Retina (tissue), 1 donor: ENCODE measurements around the gene EPB41L3.
"Not testable (repeated sequence)": the region's sequence is repeated elsewhere in the genome, so short reads cannot be mapped to it uniquely, and the experiment has no call there.

Experiments
- DNase-seq: peaks from one replicate; pipeline ENCODE4 v3.0.0-alpha.2; 2016

The EPB41L3 gene

DNA sequence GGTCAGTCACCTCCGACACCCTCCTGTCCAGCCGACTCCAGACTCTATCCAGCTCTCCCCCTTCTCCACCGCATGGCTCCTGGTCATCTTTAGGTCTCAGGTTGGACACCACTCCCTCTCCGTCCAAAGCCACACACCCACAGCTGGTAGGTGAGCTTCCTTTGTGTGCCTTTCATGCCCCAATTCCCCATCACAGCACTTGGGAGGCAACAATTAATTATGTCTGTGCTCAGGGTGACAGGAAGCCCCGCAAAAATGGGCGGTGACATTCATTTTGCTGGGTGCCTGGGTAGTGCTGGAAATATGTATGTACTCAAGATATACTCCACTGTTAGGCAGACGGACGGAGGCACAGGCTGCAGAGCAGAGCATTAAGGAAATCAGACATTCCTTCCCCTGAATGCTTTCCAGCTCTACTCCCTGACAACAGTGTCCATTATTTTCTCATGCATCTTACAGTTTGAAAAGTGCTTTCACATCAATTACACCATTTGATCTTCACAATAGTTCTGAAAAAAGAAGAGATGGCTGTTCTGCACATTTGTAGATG, 13.1 kb downstream of the EPB41L3 start:
- no peak for DNase-seq

GRCh38 chr18:5529471-5529870, 14.3 kb downstream of the EPB41L3 start:
- no peak for DNase-seq

- no peak for DNase-seq
These were observed 16.2 kb downstream of the EPB41L3 start for GRCh38 chr18:5527603-5528002.

- no peak for DNase-seq
These were observed 19.1 kb downstream of the EPB41L3 start for GRCh38 chr18:5524660-5525059.

DNA sequence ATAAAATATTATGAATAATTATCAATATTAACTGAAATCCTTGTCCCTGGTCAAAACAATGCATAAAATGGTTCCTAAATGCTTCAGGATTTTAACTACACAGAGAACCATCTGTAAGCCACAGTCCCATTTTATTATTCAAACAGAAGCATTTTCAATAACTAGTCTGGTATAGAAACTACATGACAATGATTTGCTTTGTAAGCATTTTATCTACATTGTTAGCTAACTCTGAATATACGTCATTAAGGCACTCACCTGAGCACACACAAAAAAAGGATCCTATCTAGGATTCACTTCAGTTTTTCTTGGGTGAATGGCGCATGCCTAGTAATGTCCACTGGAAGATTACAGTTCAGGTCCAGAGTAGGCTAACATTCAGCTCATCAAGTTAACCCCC, 22.8 kb downstream of the EPB41L3 start:
- no peak for DNase-seq

DNA sequence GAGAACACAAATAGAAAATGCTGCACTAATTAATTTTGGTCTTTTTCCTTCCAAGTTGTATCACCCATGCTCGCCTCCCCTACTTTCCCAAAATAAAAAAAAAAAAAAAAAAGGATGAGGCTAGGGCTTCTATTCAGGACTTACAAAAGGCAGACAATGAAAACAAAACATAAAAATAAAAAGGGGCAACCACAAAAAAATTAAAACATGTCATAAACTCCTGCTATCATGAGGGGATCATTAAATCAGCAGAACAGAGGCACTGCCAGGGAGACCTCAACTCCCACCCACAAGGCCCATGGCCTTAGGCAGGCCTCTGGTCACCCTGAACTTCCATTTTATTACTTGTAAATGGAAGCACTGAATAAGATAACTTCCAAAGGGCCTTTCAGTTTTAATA, 23.3 kb downstream of the EPB41L3 start:
- DNase-seq, result no peak

GRCh38 chr18:5519448-5520298, 24.1 kb downstream of the EPB41L3 start:
- DNase-seq, result no peak

DNA sequence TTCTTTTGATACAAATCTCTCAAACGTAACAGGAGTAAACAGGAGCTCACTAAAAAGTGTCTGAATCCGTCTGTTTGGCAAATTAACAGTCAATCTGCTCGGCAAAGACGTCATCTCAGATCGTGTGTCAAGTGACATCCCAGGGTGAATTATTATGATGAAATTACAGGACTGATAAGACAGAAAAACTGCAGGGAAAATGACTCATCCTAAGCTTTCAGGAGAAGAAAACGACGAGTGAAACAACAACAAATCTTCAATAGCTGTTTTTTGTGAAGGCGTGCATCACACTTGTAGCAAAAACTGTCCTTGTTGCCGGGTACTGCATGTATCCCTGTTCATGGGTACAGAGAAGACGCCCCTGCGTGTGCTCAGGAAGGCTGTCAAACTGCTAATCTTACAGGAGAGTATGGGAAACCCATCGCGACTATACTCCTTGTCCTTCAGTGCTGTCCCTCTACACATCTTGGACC, 24.9 kb downstream of the EPB41L3 start:
- no peak for DNase-seq

DNA sequence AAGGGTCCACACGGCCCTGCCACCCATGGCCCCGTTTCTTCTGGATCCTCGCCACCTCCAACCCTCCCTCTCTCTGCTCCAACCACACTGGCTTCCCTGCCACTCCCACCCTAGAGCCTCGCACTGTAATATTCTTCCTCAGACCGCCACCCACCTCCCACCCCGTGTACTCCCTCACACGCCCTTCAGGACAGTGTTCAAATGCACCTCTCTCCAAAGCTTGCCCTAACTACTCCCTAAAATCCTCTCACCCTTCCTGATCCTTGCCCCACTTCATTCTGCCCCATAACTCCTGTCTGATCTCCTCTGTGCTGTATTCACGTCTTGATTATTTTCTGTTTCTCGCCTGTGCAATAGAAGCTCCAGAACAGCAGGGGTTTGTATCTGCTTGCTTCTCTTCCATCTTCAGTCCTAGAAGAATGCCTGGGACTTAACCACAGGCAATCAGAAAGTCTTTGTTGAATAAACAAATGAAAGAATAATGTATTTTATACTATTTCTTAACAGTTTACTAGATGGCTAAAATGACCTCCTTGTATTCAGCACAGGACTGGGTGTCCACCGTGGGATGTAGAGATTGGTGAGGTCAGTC, 25.5 kb downstream of the EPB41L3 start:
- DNase-seq, result no peak

GRCh38 chr18:5516841-5517240, 27.0 kb downstream of the EPB41L3 start:
- no peak for DNase-seq

DNA sequence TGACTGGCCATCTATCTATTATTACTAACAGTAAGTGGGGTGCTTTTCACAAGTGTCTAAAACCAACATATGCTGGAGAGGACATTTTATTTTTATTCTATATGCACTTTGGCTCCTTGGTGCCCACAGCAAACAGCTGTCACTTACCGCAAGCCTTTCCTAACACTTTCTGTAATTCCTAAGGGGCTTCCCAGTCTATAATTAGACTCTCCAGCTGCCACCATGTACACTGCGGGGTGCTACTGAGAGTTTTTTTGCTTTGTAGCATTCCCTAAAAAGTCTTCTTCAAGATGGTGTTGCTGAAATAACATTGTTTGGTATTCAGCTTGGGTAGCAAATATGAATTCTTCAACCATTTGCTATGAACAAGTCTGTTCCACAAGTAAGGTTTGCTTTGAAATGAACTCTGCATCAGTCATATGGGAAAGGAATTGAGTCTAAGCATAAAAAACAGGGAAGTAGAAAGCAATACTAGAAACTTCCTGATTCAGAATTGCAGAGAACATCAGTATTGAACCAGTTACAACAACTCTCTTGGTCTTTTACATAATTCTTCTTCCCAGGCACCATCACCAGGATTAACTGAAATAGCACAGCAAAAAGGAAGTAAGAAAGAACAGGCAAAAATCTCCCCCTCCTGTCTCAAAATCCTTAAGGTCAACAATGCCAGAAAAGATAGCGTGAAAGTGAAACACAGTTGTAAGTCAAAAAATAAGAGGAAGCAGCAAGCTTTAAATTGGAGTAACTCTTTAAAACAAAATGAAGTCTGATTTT, 28.6 kb downstream of the EPB41L3 start:
- peak; percentile 51 for DNase-seq

- DNase-seq, result no peak
These were observed 29.9 kb downstream of the EPB41L3 start for GRCh38 chr18:5513947-5514346.

- no peak for DNase-seq
These were observed 31.6 kb downstream of the EPB41L3 start for GRCh38 chr18:5512176-5512575.

GRCh38 chr18:5511541-5511940, 32.3 kb downstream of the EPB41L3 start:
- not testable (repeated sequence) for DNase-seq

- no peak for DNase-seq
These were observed 33.5 kb downstream of the EPB41L3 start for GRCh38 chr18:5510135-5510846.

- no peak for DNase-seq
These were observed 35.0 kb downstream of the EPB41L3 start for GRCh38 chr18:5508821-5509220.

GRCh38 chr18:5507756-5508155, 36.0 kb downstream of the EPB41L3 start:
- peak; percentile 65 for DNase-seq

- no peak for DNase-seq
These were observed 37.6 kb downstream of the EPB41L3 start for GRCh38 chr18:5506174-5506573.

DNA sequence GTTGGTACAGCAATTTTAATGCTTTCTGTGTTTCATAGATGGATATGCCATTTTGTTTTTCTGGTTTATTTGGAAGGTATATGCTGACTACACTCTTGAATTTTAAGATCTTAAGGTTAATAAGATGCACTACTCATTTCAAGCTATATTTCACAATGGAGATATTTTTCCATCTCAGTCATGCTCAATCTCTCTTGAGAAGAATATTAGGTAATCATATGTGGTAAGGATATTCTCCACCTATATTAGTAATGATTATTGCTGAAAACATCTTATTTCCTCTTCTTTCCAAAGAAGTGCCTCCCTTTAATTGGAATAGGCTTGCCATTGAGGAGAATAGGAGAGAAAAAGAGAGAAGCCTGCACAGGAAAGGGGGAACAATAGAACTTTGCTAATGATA, 40.1 kb downstream of the EPB41L3 start:
- no peak for DNase-seq

GRCh38 chr18:5500158-5500939, 43.4 kb downstream of the EPB41L3 start:
- DNase-seq, result no peak

DNA sequence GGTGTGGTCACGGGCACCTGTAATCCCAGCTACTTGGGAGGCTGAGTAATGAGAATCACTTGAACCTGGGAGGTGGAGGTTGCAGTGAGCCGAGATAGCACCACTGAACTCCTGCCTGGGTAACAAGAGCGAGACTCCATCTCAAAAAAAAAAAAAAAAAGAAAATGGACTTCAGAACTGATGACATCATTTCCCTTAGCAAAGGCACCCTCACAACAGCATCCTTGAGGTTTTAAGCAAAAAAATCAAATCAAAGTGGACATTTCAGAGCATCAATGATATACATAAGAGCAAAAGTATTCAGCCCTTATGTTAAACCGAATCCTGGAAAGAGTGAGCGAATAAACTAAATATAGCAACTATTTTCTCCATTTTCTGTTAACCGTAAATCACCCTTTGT, 45.3 kb downstream of the EPB41L3 start:
- no peak for DNase-seq

- DNase-seq, result no peak
These were observed 47.5 kb downstream of the EPB41L3 start for GRCh38 chr18:5496305-5496704.
